Raji (cell line): Measurements from ENCODE around the gene WDR70.

Experiments used
- POLR2A ChIP-seq: IDR thresholded peaks from 2 replicates; pipeline ENCODE4 v1.6.1; 2011; ENCODE audit warnings: low read depth, low read length, control low read depth; ENCODE audit not compliant: insufficient read depth

The WDR70 gene

GRCh38 chr5:37379100-37379628 is at the start of gene WDR70:
WDR70 (plus strand) TSS chr5:37379318; CDS start chr5:37379368, 50 bp downstream.
- peak; percentile 75 for TF ChIP-seq POLR2A

- TF ChIP-seq POLR2A: no peak
These were observed 24.0 kb upstream of the WDR70 start for GRCh38 chr5:37355161-37355560.

- TF ChIP-seq POLR2A: no peak
These were observed 8.6 kb upstream of the WDR70 start for GRCh38 chr5:37370550-37370863.

GRCh38 chr5:37370864-37371726 is 8.0 kb upstream of the WDR70 start, which contains the start of gene NUP155:
NUP155 (minus strand) TSS chr5:37371106; CDS start chr5:37370977, 129 bp downstream.
- TF ChIP-seq POLR2A: peak; percentile 78

GRCh38 chr5:37375091-37375490 is 4.0 kb upstream of the WDR70 start:
- TF ChIP-seq POLR2A: no peak

GRCh38 chr5:37391591-37391990 is 12.5 kb downstream of the WDR70 start:
- no peak for TF ChIP-seq POLR2A

GRCh38 chr5:37396352-37396751 is 17.2 kb downstream of the WDR70 start:
- TF ChIP-seq POLR2A: no peak

- TF ChIP-seq POLR2A: no peak
These were observed 21.4 kb downstream of the WDR70 start for GRCh38 chr5:37400501-37400900.

- TF ChIP-seq POLR2A: no peak
These were observed 33.4 kb downstream of the WDR70 start for GRCh38 chr5:37412515-37412914.

- TF ChIP-seq POLR2A: no peak
These were observed 38.2 kb downstream of the WDR70 start for GRCh38 chr5:37417347-37417746.

- TF ChIP-seq POLR2A: no peak
These were observed 45.3 kb downstream of the WDR70 start for GRCh38 chr5:37424441-37424840.

GRCh38 chr5:37428044-37428443 is 48.9 kb downstream of the WDR70 start:
- TF ChIP-seq POLR2A: no peak

GRCh38 chr5:37435261-37435660 is 56.1 kb downstream of the WDR70 start:
- TF ChIP-seq POLR2A: no peak

GRCh38 chr5:37436146-37436934 is 57.2 kb downstream of the WDR70 start:
- no peak for TF ChIP-seq POLR2A

GRCh38 chr5:37437711-37438110 is 58.6 kb downstream of the WDR70 start:
- TF ChIP-seq POLR2A: no peak

GRCh38 chr5:37448941-37449340 is 69.8 kb downstream of the WDR70 start:
- TF ChIP-seq POLR2A: no peak

- no peak for TF ChIP-seq POLR2A
These were observed 92.6 kb downstream of the WDR70 start for GRCh38 chr5:37471666-37472197.
